Jurkat, Clone E6-1 (cell line): Measurements from ENCODE around the gene P3H3.
"Not testable (repeated sequence)": the region's sequence is repeated elsewhere in the genome, so short reads cannot be mapped to it uniquely, and the experiment has no call there.

Experiments used
- DNase-seq: peaks from one replicate; pipeline ENCODE4 v3.0.0-alpha.2; 2011; ENCODE audit warnings: low read depth, low spot score
- H3K4me3 ChIP-seq: 2 replicates; pipeline ENCODE4 v1.5.1; 2011; ENCODE audit warnings: mild to moderate bottlenecking, low read length, control low read depth, moderate library complexity

P3H3 gene

DNA sequence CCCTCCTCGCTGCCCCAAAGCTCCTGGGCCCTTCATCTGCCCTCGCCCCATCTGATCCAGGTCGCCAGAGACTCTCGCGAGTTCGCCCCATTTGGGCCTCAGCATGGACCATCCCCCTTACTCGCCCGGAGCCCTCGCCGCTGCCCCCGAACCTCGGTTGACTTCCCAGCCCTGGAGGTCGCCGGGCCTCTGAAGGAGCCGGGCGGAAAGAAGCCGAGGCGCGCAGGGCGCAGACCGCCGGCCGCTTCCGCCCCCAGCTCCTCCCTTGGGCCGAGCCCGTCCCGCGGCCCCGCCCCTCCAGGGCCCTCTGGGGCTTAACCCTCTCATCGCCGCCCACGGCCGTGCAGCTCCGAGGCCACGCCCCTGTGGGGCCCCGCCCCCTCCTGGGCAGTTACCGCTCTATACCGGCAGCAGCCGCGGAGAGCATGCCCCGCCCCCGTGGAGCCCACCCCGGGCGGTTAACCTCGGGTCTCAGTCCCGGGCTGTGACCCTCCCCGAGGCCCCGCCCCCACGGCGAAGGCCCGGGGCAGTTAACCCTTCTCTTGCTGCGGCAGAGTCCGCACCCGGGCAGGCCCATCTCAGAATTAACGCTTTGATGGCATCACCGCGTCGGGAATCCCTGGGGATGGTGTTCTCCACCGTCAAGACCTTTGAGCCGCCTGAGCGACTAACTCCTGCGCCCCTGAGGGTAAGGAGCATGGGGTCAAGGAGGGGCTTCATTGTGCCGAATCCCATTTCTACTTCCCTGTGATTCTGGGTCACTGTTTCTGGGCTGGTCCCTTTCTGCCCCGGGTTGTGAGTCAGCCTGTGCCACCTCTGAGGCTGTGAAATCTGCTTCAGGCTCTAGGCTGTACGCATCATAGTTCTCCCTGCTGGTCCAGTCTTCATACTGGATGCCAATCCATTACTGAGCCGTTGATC is 45.1 kb downstream of the P3H3 start, which contains the start of gene SPSB2:
TSS of gene SPSB2 (minus strand) at position 210 of the 921 bp plus-strand sequence. CDS start 402 bp downstream, outside the sequence.
- H3K4me3 ChIP-seq = peak within 1 kb of the TSS; percentile 85
- peak; percentile 95 for DNase-seq

DNA sequence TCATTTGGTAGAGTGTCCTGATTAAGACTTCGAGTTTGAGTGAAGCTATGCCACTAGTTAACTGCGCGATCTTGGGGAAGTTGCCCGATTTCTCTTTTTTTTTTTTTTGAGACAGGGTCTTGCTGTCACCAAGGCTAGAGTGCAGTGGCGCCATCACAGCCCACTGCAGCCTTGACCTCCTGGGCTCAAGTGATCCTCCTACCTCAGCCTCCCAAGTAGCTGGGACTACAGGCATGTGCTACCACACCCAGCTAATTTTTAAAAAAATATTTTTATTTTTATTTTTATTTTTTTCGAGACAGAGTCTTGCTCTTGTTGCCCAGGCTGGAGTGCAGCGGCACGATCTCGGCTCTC is 45.8 kb downstream of the P3H3 start:
- peak overlapping the region; percentile 85 for H3K4me3 ChIP-seq
- DNase-seq = not testable (repeated sequence)

- not testable (repeated sequence) for DNase-seq, H3K4me3 ChIP-seq
These were observed 51.6 kb downstream of the P3H3 start for GRCh38 chr12:6879824-6880223.

DNA sequence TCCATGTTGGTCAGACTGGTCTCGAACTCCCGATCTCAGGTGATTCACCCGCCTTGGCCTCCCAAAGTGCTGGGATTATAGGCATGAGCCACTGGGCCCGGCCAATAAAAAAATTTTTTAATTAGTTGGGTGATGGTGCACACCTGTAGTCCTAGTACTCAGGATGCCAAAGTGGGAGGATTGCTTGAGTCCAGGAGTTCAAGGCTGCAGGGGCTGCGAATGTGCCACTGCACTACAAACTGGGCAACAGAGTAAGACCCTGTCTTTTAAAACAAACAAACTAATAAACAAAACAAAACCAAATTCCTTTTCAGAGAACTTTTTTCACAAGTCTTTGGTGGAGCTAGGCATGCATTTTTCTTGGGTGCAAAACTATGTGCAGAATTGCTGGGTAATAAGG is 55.0 kb downstream of the P3H3 start:
- no peak for DNase-seq
- H3K4me3 ChIP-seq = no peak overlapping the region

DNA sequence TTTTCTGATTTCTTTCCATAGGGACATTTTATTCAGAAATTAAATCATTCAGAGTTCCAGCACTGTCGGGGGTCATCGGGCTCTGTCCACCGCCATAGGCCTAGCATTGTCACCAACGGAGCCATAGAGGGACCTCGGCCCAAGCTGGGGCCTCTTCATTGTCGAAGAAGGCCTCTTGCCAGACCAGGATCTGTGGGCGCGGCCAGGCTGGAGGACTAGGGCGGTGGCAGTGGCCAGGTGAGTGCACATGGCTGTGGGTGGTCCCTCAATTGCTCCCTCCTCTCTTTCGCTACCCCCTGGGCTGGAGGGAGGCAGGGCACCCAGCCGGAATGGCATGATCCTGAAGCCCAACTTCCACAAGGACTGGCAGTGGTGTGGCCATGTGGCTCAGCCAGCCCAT is 55.5 kb downstream of the P3H3 start:
- DNase-seq = no peak
- H3K4me3 ChIP-seq = no peak overlapping the region

DNA sequence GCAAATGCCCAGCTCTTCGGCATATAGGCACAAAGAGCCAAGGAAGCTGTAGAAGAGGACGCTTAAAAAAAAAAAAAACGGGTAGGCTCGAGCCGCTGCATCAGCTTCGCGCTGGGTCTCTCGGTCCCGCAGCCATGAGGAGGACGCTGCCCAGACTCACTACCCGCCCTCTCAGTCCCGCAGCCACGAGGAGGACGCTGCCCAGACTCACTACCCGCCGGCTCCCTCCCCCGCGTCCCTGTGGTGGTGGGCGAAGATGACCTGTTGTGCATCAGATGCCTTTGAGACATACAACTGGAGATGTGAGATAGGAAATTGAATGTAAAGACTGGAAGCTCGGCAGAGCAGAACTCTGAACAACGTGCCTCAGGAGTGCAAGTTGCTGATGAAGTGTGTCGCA is 56.3 kb downstream of the P3H3 start:
- DNase-seq = no peak
- no peak overlapping the region for H3K4me3 ChIP-seq

GRCh38 chr12:6886206-6886999 is 58.2 kb downstream of the P3H3 start:
- not testable (repeated sequence) for H3K4me3 ChIP-seq, DNase-seq

DNA sequence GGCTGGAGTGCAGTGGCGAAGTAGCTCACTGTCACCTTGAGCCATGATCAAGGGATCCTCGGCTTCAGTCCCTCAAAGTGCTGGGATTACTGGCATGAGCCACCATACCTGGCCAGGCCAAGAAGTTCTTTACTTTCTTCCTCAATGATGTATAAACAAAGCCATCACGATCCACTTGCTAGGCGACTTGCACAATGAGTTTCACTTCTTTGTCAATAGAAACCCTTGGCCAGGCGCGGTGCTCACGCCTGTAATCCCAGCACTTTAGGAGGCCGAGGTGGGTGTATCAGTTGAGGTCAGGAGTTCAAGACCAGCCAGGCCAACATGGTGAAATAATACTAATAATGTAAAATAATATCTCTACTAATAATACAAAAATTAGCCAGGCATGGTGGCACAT is 59.3 kb downstream of the P3H3 start:
- DNase-seq = no peak
- no peak overlapping the region for H3K4me3 ChIP-seq

GRCh38 chr12:6888360-6888759 is 60.2 kb downstream of the P3H3 start:
- DNase-seq = no peak
- no peak overlapping the region for H3K4me3 ChIP-seq

DNA sequence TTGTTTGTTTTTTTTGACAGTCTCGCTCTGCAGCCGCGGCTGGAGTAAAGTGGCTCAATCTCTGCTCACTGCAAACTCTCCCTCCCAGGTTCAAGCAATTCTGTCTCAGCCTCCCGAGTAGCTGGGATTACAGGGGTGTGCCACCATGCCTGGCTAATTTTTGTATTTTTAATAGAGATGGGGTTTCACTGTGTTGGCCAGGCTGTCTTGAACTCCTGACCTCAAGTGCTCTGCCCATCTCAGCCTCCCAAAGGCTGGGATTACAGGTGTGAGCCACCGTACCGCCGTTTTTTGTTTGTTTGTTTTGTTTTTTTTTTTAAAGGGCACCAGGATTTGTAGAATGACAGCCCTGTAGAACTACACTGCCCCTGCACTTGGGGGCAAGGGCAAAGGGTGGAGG is 60.6 kb downstream of the P3H3 start:
- DNase-seq, H3K4me3 ChIP-seq: not testable (repeated sequence)
